ENCODE results near the gene AKAP14. TPM values are rescaled to one million over a fixed set of nuclear protein-coding genes. Genes with fewer than 3 reads are reported as not detected.
"Not testable (repeated sequence)": the region's sequence is repeated elsewhere in the genome, so short reads cannot be mapped to it uniquely, and the experiment has no call there.

The AKAP14 gene
- total and polyA plus RNA-seq, 2 of the 8 experiments (the other 6 are each of a cell fraction or from before 2014, with no cell fraction given) = 0.79 to 1.3 TPM

DNA sequence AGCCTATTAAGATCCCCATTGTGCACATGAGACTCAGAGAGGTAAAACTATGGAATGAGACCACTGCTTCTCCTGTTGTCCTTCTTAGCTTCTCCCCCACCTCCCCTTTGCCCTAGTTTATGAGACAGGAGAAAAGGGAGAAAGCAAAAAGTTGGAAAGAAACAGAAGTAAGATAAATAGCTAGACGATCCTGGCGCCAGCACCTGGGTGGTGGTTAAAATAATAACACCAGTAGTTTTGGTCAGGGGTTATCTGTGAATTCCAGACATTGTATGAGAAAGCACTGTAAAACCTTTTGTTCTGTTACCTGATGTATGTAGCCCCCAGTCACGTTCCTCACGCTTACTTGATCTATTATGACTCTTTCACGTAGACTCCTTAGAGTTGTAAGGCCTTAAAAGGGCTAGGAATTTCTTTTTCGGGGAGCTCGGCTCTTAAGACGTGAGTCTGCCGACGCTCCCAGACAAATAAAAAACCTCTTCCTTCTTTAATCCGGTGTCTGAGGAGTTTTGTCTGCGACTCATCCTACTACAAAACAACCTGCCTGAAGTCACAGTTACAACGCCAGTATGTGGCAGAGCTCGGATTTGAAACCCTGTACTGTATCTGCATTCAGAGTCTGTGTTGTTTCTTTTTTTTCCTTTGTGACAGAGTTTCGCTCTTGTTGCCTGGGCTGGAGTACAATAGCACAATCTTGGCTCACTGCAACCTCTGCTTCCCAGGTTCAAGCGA is 3.6 kb upstream of the AKAP14 start:
- H2BK12ac ChIP-seq (ENCODE audit: low read depth, low read length); H3K27ac ChIP-seq (ENCODE audit: low read depth, low read length); H3K27me3 ChIP-seq (replicated peaks in 1 of 4; ENCODE audit: control insufficient read depth in 3 of 4, extremely low read depth in 1 of 4, insufficient read depth in 3 of 4, low read length in 3 of 4); H2BK15ac ChIP-seq (ENCODE audit: low read length); H2BK120ac ChIP-seq (replicated peaks; ENCODE audit: low read depth, low read length); H4K5ac ChIP-seq (ENCODE audit: insufficient read length, low read depth, low read length); H3K9ac ChIP-seq (replicated peaks in 1 of 4; ENCODE audit: extremely low read depth in 1 of 4, low read depth in 3 of 4, low read length in 3 of 4); H3K23ac ChIP-seq (ENCODE audit: insufficient read length); H4K8ac ChIP-seq (ENCODE audit: extremely low read depth, insufficient read depth, low read length); H3K14ac ChIP-seq (ENCODE audit: insufficient read length); H3K56ac ChIP-seq (replicated peaks; ENCODE audit: insufficient read length, low read depth, low read length); H3K4me2 ChIP-seq (ENCODE audit: insufficient read depth in 1 of 2, low read depth in 2 of 2, low read length in 2 of 2); H4K91ac ChIP-seq (replicated peaks; ENCODE audit: insufficient read length, low read length); H3K79me2 ChIP-seq (ENCODE audit: control insufficient read depth in 1 of 2, insufficient read depth in 2 of 2, low read length in 2 of 2); H3K23me2 ChIP-seq (ENCODE audit: low read depth, low read length); H2AFZ ChIP-seq (ENCODE audit: low read length); H3K79me1 ChIP-seq (ENCODE audit: low read depth, low read length); H3K36me3 ChIP-seq (ENCODE audit: control insufficient read depth in 2 of 4, insufficient read depth in 4 of 4, low read length in 3 of 4); POLR2A ChIA-PET (ENCODE audit: partially characterized antibody); H2BK20ac ChIP-seq (ENCODE audit: low read length); FAIRE-seq; H3K4ac ChIP-seq (replicated peaks; ENCODE audit: insufficient read length, low read depth, low read length); H3K9me3 ChIP-seq (ENCODE audit: insufficient read depth in 2 of 2, low read depth in 1 of 2, low read length in 1 of 2); H3K18ac ChIP-seq (ENCODE audit: extremely low read depth, low read length); H3K4me3 ChIP-seq (ENCODE audit: extremely low read depth in 1 of 4, insufficient read depth in 2 of 4, low read depth in 3 of 4, low read length in 4 of 4); H3K4me1 ChIP-seq (replicated peaks in 1 of 4; ENCODE audit: control insufficient read depth in 3 of 4, insufficient read depth in 4 of 4, low read length in 3 of 4); H2BK5ac ChIP-seq (ENCODE audit: low read depth, low read length); H2AK5ac ChIP-seq (ENCODE audit: low read depth, low read length); DNase-seq (ENCODE audit: low read depth in 1 of 2, low spot score in 2 of 2); H4K20me1 ChIP-seq (replicated peaks in 1 of 2; ENCODE audit: control insufficient read depth in 1 of 2, insufficient read depth in 2 of 2, low read length in 2 of 2): not testable (repeated sequence)
- WGBS, 2 experiments (ENCODE audit: extremely low coverage in 1 of 2, insufficient coverage in 1 of 2, insufficient read length in 1 of 2, insufficient replicate concordance in 2 of 2, low coverage in 1 of 2, low lambda C conversion rate in 2 of 2, missing lambda C conversion rate in 1 of 2) = 83% methylated on average over 14 of the region's 16 CpGs; no CpG with 5 or more reads in 1 of the 2 experiments
- CTCF ChIA-PET (ENCODE audit: partially characterized antibody) = interaction anchor here (1.0 to 1.1 kb wide), 2 partner anchors 10 to 22 kb away, joined by 3 read pairs; no protein-coding TSS in a partner anchor
